K562 (cell line): ENCODE measurements around the gene DACT3.

Experiments
- HMG20A ChIP-seq: fragments of 450-650 bp; formaldehyde crosslinking; conservative IDR thresholded peaks from 2 replicates; pipeline ENCODE4 v1.4.0; 2020; ENCODE audit warnings: mild to moderate bottlenecking, mixed read lengths
- HOXB6 ChIP-seq: fragments of 250-450 bp; sonication (Bioruptor Pico); IDR thresholded peaks from 2 replicates; pipeline ENCODE4 v1.5.1; 2022; ENCODE audit warnings: mild to moderate bottlenecking, borderline replicate concordance
- POLR2AphosphoS5 ChIP-seq: IDR thresholded peaks from 2 replicates; pipeline ENCODE4 v1.6.1; 2011; ENCODE audit warnings: mild to moderate bottlenecking, low read depth, low read length, moderate library complexity; ENCODE audit not compliant: control insufficient read depth, insufficient read depth
- SIN3A ChIP-seq, 2 experiments: fragments of 150-350 bp in 1 of 2; IDR thresholded peaks; 2 replicates each; pipeline ENCODE4 v1.6.1; 2011 to 2016; ENCODE audit warnings: borderline replicate concordance in 2 of 2, low read depth in 2 of 2, low read length in 2 of 2, mild to moderate bottlenecking in 2 of 2, moderate library complexity in 2 of 2; ENCODE audit not compliant: control insufficient read depth in 1 of 2
- TAF7 ChIP-seq: fragments of 450-650 bp; IDR thresholded peaks from 2 replicates; pipeline ENCODE4 v1.6.1; 2016; ENCODE audit warnings: missing genetic modification characterization, missing compliant biosample characterization
- TF ChIP-seq, protein P1 (sequence below), 3 experiments: IDR thresholded peaks in 2 of 3; conservative IDR thresholded peaks in 1 of 3; 2 replicates each; pipeline ENCODE4 v1.5.1; 2011 to 2012; ENCODE audit warnings: low read length in 3 of 3, mild to moderate bottlenecking in 3 of 3, control low read depth in 2 of 3, improper control_type of control experiment in 1 of 3, inconsistent platforms in 1 of 3, low read depth in 1 of 3, mixed read lengths in 1 of 3, moderate library complexity in 1 of 3; ENCODE audit not compliant: insufficient read depth in 2 of 3
- TF ChIP-seq, protein P2 (sequence below): sonication (generic); formaldehyde crosslinking; IDR thresholded peaks from 2 replicates; pipeline ENCODE4 v1.5.0; 2020; ENCODE audit warnings: missing genetic modification reagents

DNA sequence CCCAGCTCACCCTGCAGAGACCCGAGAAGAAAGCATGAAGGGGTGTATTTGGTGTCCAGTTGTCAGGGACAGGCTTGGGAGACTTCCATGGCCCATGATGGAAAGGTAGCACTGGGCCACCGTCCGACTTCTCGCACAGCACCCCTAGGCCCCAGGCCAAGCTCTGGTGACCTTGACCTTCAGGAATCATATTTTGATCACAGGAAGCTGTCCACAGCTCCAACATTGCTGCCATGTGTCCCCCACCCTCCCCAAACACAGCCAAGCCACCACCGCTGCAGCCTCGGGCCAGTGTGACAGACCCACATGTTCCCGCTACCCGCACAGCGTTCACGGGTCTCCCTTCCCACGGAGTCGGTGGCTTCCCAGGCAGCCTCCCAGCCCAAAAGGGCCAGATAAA is 35.3 kb downstream of the DACT3 start:
- TF ChIP-seq, protein P1, sequence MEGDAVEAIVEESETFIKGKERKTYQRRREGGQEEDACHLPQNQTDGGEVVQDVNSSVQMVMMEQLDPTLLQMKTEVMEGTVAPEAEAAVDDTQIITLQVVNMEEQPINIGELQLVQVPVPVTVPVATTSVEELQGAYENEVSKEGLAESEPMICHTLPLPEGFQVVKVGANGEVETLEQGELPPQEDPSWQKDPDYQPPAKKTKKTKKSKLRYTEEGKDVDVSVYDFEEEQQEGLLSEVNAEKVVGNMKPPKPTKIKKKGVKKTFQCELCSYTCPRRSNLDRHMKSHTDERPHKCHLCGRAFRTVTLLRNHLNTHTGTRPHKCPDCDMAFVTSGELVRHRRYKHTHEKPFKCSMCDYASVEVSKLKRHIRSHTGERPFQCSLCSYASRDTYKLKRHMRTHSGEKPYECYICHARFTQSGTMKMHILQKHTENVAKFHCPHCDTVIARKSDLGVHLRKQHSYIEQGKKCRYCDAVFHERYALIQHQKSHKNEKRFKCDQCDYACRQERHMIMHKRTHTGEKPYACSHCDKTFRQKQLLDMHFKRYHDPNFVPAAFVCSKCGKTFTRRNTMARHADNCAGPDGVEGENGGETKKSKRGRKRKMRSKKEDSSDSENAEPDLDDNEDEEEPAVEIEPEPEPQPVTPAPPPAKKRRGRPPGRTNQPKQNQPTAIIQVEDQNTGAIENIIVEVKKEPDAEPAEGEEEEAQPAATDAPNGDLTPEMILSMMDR (IDR thresholded peaks at IDR 0.05 in 2 of 3, conservative IDR thresholded peaks at IDR 0.05 in 1 of 3; ENCODE audit: insufficient read depth in 2 of 3, low read depth in 1 of 3, low read length in 3 of 3): no peak
- no peak for TF ChIP-seq HMG20A (CRISPR knock-in tag)
- TF ChIP-seq SIN3A (IDR thresholded peaks at IDR 0.05; ENCODE audit: borderline replicate concordance in 2 of 2, control insufficient read depth in 1 of 2, low read depth in 2 of 2, low read length in 2 of 2): no peak
- TF ChIP-seq TAF7: no peak
- no peak for TF ChIP-seq POLR2AphosphoS5
- no peak for TF ChIP-seq HOXB6
- TF ChIP-seq, protein P2, sequence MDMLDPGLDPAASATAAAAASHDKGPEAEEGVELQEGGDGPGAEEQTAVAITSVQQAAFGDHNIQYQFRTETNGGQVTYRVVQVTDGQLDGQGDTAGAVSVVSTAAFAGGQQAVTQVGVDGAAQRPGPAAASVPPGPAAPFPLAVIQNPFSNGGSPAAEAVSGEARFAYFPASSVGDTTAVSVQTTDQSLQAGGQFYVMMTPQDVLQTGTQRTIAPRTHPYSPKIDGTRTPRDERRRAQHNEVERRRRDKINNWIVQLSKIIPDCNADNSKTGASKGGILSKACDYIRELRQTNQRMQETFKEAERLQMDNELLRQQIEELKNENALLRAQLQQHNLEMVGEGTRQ: no peak
